Measurements from ENCODE around the gene SPIN3.
"Not testable (repeated sequence)": the region's sequence is repeated elsewhere in the genome, so short reads cannot be mapped to it uniquely, and the experiment has no call there.

Gene SPIN3

GRCh38 chrX:56995271-56995994 lies at the start of gene SPIN3:
SPIN3 (minus strand) TSS chrX:56995541; CDS start chrX:56994947, 594 bp downstream.
- peak; percentile 52 to 59 for DNase-seq

- no peak for DNase-seq
Measured at GRCh38 chrX:57044245-57044644, 48.9 kb upstream of the SPIN3 start.

DNA sequence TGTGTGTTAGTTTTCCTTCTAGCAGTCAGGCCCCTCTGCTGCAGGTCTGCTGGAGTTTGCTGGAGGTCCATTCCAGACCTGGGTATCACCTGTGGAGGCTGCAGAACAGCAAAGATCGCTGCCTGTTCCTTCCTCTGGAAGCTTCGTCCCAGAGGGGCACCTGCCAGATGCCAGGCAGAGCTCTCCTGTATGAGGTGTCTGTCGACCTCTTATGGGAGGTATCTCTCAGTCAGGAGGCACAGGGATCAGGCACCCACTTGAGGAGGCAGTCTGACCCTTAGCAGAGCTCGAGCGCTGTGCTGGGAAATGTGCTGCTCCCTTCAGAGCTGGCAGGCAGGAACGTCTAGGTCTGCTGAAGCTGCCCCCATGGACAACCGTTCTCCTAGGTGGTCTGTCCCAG lies 41.9 kb upstream of the SPIN3 start:
- not testable (repeated sequence) for DNase-seq

DNA sequence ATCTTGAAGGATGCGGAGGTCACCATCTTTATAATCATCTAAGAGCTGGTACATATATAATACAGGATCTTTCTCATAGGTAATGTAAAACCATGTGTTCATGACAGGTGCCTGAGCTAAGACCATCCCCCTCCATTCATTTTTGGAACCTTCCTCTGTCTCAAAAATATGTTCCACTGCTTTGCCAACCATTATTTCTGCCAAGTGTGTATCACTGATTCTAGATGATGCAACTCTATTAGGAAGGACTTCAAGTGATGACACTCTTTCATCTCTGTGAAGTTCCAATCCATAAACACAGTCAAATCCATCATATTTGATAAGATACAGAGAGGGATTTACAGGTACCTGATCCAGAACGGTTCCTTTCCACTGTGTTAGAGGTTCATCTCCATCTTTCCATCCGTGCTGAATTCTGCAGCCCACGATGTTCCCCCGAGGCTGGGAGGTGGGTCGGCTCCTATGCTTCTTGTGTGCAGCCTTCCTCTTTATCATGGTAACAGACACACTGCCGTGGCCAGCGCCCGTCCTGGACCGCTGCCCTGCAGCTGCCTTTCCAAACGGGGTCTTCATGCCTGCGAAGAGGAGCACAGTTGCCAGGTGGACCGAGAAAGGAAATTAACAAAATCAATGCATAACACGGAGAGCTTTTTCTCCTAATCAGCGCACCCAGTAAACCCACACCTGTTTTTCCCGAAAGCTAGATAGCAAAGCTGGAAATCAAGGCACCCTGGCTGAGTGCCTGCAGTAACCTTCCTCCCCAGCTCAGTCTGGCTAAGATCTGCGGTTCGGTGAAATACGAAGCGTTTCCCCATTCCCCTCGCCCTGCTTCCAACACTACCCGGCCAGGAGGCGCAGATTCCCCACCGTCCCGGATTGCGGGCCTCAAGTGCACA lies 718 bp downstream of the SPIN3 start:
- no peak for DNase-seq

DNA sequence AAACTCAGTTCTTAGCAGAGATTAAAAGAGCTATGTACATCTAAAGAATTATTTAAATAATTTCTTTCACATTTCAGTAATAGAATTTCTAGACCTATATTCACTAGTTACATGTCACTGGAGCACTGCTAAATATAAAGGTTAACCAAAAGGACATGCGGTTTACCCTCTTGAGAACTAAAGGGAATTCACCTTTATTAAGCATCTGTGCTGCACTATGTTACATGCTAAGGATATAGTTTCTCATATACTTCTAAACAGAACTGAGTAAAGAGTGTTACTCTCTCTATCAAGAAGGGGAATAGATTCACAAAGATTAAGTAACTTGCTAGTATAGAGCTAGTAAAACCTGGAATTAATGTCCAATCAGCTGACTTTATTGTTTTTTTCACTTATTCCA lies 7.6 kb downstream of the SPIN3 start:
- no peak for DNase-seq

DNA sequence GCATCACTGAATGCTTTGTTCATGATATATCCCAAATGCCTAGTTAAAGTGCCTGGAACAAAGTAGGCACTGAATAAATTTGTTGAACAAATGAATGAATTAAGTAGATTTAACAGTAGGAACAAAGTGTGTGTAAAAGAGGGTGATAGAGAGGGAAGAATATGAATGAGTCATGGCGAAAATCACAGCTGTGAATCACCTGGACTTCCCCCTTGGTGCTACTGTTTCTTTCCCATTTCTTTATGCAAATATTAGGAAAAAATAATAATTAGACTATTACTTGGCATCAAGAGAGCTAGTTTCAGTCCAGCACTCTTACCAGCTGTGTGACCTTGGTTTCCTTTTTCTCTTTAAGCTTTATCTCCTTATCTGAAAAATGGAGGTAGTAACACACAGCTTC lies 9.2 kb downstream of the SPIN3 start:
- DNase-seq: no peak

- DNase-seq: peak; percentile 7 to 55
Measured at GRCh38 chrX:56978172-56978571, 17.2 kb downstream of the SPIN3 start.

GRCh38 chrX:56975611-56976010 lies 19.7 kb downstream of the SPIN3 start:
- no peak for DNase-seq

DNA sequence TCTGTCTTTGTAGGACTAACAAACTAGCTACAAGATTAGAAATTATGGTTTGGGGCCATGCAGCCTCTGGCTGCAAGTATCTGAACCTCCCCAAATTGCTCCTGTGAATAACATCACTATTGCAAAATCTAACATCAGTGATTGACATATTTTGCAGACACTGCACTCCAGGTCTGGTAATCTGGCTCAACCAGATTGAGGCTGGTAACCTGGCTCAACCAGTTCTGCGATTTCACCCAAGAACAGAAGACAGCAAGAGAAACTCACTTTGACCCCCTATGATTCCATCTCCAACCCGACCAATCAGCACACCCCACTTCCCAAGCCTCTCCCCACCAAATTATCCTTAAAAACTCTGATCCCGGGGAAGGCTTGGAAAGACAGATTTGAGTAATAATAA lies 20.9 kb downstream of the SPIN3 start:
- no peak for DNase-seq

- no peak for DNase-seq
Measured at GRCh38 chrX:56969559-56969958, 25.8 kb downstream of the SPIN3 start.

DNA sequence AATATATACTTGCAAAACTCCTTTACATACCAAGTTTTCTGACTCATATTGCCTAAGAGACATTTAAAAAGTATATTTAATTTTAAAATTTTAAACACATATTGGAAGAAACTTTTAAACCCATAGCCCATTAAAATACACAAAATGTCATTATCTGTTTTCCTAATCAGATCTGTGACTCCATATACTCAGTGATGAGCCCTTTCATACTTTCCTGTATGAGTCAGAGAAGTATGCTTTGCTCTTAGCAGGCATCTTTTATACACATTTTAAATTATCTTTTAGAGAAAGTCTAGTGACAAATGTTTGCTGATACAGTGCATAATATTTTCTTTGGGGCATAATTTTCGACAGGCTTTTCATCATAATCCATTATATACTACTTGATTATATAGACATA lies 26.4 kb downstream of the SPIN3 start:
- no peak for DNase-seq

DNA sequence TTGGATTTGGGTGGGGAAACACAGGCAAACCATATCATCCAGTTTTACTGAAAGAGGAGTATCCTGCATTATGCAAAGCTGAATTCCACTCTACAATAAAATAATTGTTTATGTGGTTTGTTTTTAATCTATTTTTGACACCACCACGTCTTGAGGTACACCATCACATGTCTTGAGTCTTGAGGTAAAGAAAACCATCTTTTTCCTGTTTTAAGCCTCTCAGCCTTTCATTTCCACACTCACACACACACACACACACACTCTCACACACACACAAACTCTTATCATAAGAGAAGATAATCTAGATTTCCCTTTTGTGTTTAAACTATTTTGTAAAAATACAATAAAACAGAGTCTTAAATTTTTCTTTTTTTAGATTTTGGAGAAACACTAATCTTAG lies 32.0 kb downstream of the SPIN3 start:
- no peak for DNase-seq

DNA sequence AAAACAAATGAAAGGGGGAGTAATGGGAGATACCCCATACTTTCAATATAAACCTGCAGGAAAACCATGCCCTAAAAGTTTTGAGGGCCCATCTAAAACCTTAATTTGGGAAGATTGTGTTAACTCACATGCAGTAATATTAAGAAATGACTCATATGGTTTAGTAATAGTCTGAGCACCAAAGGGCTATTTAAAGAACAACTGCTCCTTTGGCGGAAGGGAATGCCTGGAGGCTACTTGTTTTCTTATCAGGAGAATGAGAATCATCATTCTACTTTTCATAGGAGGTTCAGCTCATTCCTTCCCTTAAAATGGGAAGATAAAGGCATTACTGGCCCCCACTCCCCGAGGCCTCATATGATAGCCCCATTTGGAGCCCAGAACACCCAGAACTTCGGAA lies 47.6 kb downstream of the SPIN3 start:
- DNase-seq: no peak

- DNase-seq: not testable (repeated sequence)
Measured at GRCh38 chrX:56946201-56946600, 49.1 kb downstream of the SPIN3 start.

DNA sequence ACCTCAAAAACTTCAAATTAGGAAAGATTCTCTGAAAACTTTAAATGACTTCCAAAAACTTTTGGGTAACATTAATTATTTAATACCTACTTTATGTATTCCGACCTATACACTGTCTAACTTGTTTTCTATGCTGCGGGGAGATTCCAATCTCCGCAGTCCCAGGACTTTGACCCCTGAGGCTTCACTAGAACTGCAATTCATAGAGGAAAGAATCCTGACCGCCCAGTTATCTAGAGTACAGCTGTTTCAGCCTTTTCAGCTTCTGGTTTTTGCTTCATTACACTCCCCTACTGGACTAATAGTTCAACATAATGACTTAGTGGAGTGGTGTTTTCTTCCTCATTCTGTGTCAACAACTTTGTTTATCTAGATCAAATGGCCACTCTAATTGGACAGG lies 50.1 kb downstream of the SPIN3 start:
- DNase-seq: not testable (repeated sequence)

DNA sequence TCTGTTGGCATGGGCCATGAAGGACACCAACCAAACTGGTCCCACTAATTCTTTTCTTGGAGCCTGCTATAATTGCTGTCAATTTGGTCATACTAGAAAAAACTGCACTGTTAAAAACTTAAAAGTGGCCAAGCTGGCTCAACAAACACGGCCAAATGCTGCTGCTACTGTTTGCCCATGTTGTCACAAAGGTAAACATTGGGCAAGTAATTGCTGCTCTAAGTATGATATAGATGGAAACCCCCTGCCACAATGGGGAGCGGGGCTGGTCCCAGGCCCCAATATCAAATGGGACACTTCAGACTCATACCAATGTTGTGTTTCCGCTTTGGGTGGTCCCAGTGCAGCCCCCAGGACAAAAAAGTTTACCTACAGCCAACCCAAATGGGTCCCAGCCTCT lies 52.1 kb downstream of the SPIN3 start:
- DNase-seq: no peak
